Measurements from ENCODE around the gene ZFAND4.

- TF ChIP-seq CTCF (IDR thresholded peaks at IDR 0.05) (no peak), POLR2A (IDR thresholded peaks at IDR 0.05) (no peak), EP300 (IDR thresholded peaks at IDR 0.05) (no peak)
Measured at GRCh38 chr10:45624724-45625123, 47.8 kb downstream of the ZFAND4 start.

Data from ovary (tissue), 3 donors.